Measurements from ENCODE around the gene MYO5B. TPM values are rescaled to one million over a fixed set of nuclear protein-coding genes. Genes with fewer than 3 reads are reported as not detected.

The MYO5B gene
- total RNA-seq, 2 experiments from 2014 or later = not detected

DNA sequence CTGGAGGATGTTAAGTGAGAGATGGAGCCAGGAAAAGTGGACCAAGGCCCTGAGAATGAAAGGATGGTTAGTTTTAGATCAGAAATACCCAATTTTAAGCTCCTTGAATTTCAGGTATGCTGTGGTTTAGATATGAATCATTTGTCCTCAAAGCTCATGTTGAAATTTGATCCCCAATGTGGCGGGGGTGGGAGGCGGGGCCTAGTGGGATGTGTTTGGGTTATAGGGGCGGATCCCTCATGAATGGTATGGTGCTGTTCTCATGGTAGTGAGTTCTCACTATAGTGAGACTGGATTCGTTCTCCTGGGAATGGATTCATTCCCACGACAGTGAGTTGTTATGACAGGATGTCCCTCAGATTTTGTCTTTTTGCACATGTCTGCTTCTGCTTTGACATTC lies 11.4 kb downstream of the MYO5B start:
- Mint-ChIP-seq H3K4me3 (no peak overlapping the region), H3K36me3 (ENCODE audit: low read depth) (no peaks in the 10 kb centered on the region), H3K27ac (no peak overlapping the region), H3K27me3 (peaks cover 26% of the 10 kb centered on the region), H3K4me1 (ENCODE audit: low read depth) (no peaks in the 10 kb centered on the region), H3K9me3 (no peaks in the 10 kb centered on the region)
- CTCF ChIA-PET = interaction anchor here (1.2 kb wide), 1 partner anchor 12 kb away, joined by 4 read pairs; the partner anchor contains the start of gene MYO5B
- H3K36me3 ChIP-seq (ENCODE audit: insufficient read depth, low read length) = no peaks in the 10 kb centered on the region
- no peak overlapping the region for H3K27ac ChIP-seq (ENCODE audit: low read depth in 1 of 2, low read length in 2 of 2)
- peaks cover 2 to 3% of the 10 kb centered on the region in 2 experiments for H3K27me3 ChIP-seq (ENCODE audit: control insufficient read depth in 1 of 2, insufficient read depth in 2 of 2, low read length in 2 of 2)
- DNase-seq = no peak
- POLR2A ChIA-PET = no interaction called here
- no peaks in the 10 kb centered on the region for H3K4me1 ChIP-seq (ENCODE audit: insufficient read depth, low read length)
- H3K9me3 ChIP-seq (ENCODE audit: control insufficient read depth in 1 of 2, insufficient read depth in 1 of 2, low read length in 2 of 2) = no peaks in the 10 kb centered on the region
- TF ChIP-seq, protein P1, sequence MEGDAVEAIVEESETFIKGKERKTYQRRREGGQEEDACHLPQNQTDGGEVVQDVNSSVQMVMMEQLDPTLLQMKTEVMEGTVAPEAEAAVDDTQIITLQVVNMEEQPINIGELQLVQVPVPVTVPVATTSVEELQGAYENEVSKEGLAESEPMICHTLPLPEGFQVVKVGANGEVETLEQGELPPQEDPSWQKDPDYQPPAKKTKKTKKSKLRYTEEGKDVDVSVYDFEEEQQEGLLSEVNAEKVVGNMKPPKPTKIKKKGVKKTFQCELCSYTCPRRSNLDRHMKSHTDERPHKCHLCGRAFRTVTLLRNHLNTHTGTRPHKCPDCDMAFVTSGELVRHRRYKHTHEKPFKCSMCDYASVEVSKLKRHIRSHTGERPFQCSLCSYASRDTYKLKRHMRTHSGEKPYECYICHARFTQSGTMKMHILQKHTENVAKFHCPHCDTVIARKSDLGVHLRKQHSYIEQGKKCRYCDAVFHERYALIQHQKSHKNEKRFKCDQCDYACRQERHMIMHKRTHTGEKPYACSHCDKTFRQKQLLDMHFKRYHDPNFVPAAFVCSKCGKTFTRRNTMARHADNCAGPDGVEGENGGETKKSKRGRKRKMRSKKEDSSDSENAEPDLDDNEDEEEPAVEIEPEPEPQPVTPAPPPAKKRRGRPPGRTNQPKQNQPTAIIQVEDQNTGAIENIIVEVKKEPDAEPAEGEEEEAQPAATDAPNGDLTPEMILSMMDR (IDR thresholded peaks at IDR 0.05) = no peak
- no peak for ATAC-seq (ENCODE audit: poor library complexity)
- no peak overlapping the region for H3K4me3 ChIP-seq (ENCODE audit: low read length)
- intact Hi-C loops (cut with DNase I, micrococcal nuclease) = no loop called here

DNA sequence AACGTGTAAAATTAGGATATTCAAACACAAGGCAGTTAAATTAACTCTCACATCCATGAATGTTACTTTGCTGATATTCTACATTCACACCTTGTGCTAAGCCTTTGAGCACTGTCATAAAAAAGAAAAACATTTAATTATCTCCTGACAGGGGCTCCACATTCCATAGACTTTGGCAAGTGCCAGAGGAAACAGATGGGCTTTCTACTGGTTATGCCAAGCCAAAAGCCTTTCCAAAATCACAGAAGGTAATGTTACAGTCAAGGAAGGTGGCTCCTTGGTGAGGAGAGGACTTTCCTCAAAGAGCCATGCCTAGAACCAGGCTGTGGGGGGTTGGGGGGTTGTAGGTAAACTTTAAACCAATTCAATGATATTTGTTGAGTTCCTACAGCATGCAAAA lies 12.4 kb downstream of the MYO5B start:
- ChIA-PET POLR2A (no interaction called here), CTCF (no interaction called here)
- H3K27ac ChIP-seq (ENCODE audit: low read depth in 1 of 2, low read length in 2 of 2) = no peak overlapping the region
- Mint-ChIP-seq H3K36me3 (ENCODE audit: low read depth) (no peaks in the 10 kb centered on the region), H3K4me1 (ENCODE audit: low read depth) (no peaks in the 10 kb centered on the region), H3K27me3 (peaks cover 30% of the 10 kb centered on the region), H3K27ac (no peak overlapping the region), H3K9me3 (no peaks in the 10 kb centered on the region), H3K4me3 (no peak overlapping the region)
- no peaks in the 10 kb centered on the region for H3K36me3 ChIP-seq (ENCODE audit: insufficient read depth, low read length)
- H3K27me3 ChIP-seq (ENCODE audit: control insufficient read depth in 1 of 2, insufficient read depth in 2 of 2, low read length in 2 of 2) = peaks cover 0 to 2% of the 10 kb centered on the region in 2 experiments
- ATAC-seq (ENCODE audit: poor library complexity) (no peak), DNase-seq (no peak)
- H3K4me3 ChIP-seq (ENCODE audit: low read length) = no peak overlapping the region
- H3K4me1 ChIP-seq (ENCODE audit: insufficient read depth, low read length) = no peaks in the 10 kb centered on the region
- TF ChIP-seq, protein P1 (IDR thresholded peaks at IDR 0.05) = no peak
- no peaks in the 10 kb centered on the region for H3K9me3 ChIP-seq (ENCODE audit: control insufficient read depth in 1 of 2, insufficient read depth in 1 of 2, low read length in 2 of 2)
- intact Hi-C loops (cut with DNase I, micrococcal nuclease) = no loop called here

DNA sequence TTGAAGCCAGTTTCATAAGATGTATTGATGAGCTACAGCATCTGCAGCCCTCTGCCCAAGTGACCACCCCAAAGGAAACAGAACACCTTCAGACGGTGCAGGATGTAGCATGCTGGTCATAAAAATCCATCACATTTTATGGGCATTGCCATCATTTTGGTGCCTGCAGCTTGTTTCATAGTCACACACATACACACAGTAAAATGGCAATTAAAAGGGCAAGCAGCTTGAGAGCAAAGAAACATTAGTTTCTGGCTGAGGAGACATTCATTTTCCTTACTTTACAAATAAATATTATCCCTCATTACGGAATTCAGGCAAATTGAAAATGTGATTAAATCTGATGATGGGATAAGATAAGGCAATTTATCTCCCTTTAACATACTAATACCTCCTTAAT lies 13.4 kb downstream of the MYO5B start:
- no peak overlapping the region for H3K4me3 ChIP-seq (ENCODE audit: low read length)
- H3K36me3 ChIP-seq (ENCODE audit: insufficient read depth, low read length) = no peaks in the 10 kb centered on the region
- H3K4me1 ChIP-seq (ENCODE audit: insufficient read depth, low read length) = no peaks in the 10 kb centered on the region
- ATAC-seq (ENCODE audit: poor library complexity) = no peak
- TF ChIP-seq, protein P1 (IDR thresholded peaks at IDR 0.05) = no peak
- no peaks in the 10 kb centered on the region for H3K9me3 ChIP-seq (ENCODE audit: control insufficient read depth in 1 of 2, insufficient read depth in 1 of 2, low read length in 2 of 2)
- no peak overlapping the region for H3K27ac ChIP-seq (ENCODE audit: low read depth in 1 of 2, low read length in 2 of 2)
- peaks cover 35% of the 10 kb centered on the region for H3K27me3 Mint-ChIP-seq
- POLR2A ChIA-PET = no interaction called here
- CTCF ChIA-PET = interaction anchor here (0.5 kb wide), 1 partner anchor 144 kb away, joined by 3 read pairs; no protein-coding TSS in a partner anchor
- no peaks in the 10 kb centered on the region for H3K36me3 Mint-ChIP-seq (ENCODE audit: low read depth)
- H3K4me3 Mint-ChIP-seq = no peak overlapping the region
- no peaks in the 10 kb centered on the region for H3K9me3 Mint-ChIP-seq
- intact Hi-C loops (cut with DNase I, micrococcal nuclease) = no loop called here
- no peak for DNase-seq
- H3K27me3 ChIP-seq (ENCODE audit: control insufficient read depth in 1 of 2, insufficient read depth in 2 of 2, low read length in 2 of 2) = peaks cover 0 to 2% of the 10 kb centered on the region in 2 experiments
- H3K4me1 Mint-ChIP-seq (ENCODE audit: low read depth) = no peaks in the 10 kb centered on the region
- no peak overlapping the region for H3K27ac Mint-ChIP-seq
